Measurements from ENCODE around the gene NSMCE3.

DNA sequence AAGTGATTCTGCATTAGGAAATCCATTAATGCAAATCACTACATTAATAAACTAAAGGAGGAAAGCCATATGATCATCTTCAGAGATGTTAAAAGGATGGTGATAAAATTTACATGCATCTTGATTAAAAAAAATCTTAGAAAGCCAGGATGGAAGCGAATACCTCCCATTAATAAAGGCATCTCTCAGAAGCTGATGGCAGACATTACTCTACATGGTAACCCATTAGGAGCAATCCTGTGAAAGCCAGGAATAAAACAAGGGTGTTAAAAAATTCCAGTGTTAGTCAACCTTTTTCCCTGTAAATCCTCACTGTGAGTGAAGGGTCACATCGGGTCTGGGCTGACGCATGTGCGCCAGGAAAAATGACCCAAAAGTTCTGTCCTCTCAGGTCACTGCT is 25.5 kb downstream of the NSMCE3 start:
- TF ChIP-seq POLR2A (IDR thresholded peaks at IDR 0.05), result no peak
- TF ChIP-seq CTCF (IDR thresholded peaks at IDR 0.05), result no peak
